Raji (cell line): ENCODE results near the gene PPP2R2D.

ENCODE experiments used
- POLR2A ChIP-seq: IDR thresholded peaks from 2 replicates; pipeline ENCODE4 v1.6.1; 2011; ENCODE audit warnings: low read depth, low read length, control low read depth; ENCODE audit not compliant: insufficient read depth

The PPP2R2D gene

DNA sequence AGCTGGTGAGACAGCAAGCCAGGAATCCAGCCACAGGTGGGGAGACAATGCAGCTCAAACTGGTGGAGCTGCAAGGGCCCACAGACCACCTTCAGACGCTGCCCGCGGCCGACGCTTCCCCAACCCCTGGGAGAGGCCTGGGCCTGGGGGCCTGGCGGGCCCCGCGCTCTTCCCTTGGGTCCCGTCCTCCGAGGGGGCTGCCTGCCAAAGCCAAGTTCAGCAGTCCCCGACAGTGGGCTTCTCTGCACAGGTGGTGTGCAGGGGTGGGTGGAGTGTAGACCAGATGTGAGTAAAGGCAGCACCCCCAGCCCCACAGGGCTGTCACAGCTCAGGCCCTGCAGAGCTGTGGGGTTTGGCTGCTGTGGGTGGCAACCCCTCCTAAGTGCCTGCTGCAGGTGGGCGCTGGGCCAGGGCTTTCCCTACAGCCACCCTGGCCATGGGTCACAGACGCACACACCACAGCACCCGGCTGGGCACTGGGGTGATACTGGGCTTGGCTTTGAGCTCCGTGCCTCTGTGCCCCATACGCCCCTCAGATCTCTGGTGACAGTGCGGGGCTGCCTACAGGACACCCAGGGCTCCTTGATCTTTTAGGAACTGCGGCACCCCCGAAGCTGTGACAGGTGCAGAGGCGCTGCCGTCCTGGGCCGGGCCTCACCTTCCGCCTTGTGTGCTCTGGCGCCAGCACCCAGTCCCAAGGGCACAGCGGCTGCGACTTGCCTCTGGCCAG lies 60.4 kb downstream of the PPP2R2D start:
- TF ChIP-seq POLR2A = no peak

DNA sequence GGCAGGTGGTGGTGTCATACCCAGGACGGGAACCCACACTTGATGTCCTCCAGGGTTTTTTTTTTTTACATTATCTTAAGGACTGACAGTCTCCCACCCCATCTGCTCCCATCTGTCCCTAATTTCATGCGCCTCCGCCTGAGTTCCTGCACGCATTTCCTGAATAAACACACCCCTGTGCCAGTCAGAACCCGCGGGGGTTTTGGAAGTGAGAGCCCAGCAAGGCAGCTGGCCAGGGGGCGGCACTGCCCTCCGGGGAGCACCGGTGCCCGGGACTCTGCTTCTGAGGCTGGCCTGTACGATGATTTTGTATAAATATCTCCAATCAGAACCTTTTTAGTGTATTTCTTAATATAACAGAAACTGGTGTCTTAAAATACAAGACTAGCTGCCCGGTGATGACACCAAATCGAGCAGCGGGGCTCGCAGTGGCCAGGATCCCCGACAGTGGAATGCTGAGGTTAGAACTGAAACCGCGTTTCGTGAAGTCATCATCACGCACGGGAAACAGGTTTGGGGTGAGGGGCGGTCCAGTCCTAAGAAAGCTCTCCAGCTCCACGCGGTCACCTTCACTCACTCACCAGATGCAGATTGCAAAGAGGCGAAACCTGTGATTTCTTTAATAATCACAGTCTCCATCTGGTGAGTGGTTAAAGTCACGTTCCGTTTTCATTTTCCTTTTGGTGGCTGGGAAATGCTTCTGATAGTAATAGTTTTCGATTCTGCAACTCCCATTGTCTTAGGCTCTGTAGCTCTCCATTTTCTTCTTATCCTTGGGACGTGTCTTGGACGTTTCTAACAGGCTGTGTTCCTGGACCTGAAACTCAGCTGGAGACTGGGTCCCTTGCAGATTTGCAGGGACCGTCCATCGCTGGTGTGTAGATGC lies 61.2 kb downstream of the PPP2R2D start:
- no peak for TF ChIP-seq POLR2A

DNA sequence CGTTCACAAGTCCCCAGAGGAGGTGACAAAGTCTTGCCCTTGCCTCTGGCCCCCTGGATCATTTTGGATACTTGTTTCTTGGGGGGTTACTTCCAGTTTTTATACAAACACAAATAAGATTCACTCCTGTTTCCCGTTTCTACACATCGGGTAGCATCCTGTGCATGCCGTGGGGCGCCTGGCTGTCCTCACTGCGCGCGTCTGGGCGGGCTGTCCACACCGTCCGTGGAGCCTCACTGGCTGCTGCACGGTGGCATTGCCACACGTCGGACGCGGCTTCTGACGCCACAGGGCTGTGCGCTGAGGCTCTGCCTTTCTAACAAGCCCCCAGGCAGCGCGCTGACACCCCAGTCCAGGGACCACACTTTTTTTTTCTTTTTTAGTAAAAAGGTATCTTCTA lies 62.5 kb downstream of the PPP2R2D start:
- no peak for TF ChIP-seq POLR2A

DNA sequence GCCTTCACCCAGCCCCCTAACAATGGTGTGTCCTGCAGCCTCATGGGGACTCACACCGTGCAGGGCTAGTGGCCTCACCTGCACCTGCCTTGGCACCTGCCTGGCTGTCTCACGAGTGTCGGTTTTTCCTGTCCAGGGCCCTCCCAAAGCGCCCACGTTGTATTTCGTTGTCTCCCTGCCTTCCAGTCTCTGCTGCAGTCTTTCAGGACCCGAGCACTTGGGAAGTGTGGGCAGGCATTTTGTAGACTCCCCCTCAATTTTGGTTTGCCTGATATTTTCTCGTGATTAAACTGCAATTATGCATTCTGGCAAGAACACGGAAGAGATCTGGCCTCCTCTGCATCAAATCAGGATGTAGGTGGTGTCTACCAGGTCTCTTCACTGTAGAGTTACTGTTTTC lies 63.0 kb downstream of the PPP2R2D start:
- no peak for TF ChIP-seq POLR2A

DNA sequence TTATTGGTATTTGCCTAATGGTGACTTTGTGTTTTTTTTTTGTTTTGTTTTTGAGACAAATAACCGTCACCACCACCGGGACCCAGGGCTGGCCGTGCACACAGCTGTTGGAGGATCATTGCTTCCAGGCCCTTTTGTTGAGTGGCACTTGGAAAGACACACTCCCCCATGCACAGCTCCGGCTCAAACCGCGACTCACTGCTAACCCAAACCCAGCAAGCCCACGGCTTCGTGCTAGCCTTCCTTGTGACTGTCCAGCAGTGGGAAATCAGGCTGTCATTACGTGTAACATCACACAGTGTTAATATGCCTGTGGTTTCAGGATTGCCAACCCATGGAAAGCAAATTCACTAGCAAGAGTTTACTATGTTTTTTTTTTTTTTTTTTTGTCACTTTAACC lies 63.5 kb downstream of the PPP2R2D start:
- TF ChIP-seq POLR2A = no peak

DNA sequence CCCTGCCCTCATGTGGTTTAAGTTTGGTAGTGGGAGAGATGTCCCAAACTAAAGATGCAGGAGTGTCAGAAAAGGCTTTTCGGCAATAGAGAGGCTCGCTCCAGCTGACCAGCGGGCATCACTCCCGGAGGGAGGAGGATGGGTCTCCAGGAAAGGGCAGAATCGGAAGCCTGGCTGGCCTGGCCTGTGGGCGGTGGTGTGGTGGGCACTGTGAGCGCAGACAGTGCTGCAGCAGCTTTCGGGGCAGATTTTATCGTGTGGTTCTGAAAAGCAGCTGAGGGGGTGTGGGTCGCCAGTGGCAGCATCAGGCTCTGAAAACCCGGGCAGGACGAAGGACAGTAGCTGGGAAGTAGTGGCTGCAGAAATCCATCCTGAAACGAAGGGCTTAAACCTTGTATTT lies 68.1 kb downstream of the PPP2R2D start:
- TF ChIP-seq POLR2A = no peak

DNA sequence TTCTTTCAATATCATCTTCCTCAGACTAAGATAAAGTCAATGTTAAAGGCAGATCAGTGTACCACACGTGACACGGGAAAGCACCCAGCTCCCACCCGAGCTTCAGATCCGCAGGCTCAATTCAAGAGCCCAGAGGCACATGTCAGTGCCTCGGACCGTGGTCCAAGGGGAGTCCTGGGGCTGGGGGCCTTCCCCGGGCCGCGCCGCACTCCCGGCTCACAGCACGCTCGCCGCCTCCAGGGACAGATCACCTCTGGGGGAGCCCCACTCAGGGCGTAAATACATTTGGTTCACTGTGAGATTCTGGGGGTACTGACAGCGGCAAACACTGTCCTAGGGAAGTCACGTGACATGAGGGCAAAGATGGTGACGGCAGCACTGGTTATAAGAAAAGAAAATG lies 70.1 kb downstream of the PPP2R2D start:
- TF ChIP-seq POLR2A = no peak

DNA sequence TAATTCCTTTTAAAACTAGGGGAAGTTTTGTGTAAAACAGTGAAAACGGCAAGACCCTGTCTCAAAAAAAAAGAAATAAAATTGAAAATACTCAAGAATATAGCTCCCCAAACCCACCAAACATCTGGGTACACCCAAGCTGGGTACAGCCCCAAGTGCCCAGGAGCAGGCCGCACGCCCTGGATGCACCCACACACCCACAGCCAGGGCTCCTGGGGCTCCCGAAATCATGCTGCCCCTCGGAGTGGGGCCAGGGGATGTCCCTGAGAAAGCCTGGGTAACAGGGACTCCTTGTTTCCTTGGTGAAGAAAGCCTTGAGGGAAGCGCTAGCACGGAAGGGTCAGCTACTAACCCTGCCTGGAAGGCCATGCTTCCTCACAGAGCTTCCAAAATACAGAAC lies 70.8 kb downstream of the PPP2R2D start:
- TF ChIP-seq POLR2A = no peak

DNA sequence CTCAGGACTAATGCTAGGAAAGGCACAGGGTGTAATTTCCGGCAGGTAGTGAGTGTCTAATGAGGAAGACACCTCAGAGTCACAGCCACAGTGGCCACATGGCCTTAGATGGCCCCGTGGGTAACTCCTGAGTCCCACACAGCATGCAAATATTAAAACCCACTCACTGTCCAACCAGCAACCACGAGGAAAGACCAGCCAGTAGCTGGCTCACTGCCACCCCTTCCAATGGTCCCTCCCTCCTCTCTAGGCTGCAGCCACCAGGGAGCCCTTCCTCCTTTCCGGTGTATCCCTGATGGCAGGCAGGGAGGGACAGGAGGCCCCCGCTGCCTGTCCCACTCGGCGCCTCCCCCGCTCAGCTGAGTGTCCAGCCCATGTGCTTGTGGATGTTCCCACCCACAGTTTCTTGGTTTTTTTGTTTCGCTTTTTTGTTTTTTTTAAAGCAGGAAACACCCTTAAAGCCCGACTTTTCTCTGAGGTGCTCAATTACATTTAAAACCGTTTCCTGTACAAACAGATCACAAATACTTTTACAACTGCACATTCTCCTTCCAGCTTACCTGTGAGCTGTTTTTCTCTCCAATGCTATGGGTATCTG lies 71.8 kb downstream of the PPP2R2D start:
- no peak for TF ChIP-seq POLR2A

DNA sequence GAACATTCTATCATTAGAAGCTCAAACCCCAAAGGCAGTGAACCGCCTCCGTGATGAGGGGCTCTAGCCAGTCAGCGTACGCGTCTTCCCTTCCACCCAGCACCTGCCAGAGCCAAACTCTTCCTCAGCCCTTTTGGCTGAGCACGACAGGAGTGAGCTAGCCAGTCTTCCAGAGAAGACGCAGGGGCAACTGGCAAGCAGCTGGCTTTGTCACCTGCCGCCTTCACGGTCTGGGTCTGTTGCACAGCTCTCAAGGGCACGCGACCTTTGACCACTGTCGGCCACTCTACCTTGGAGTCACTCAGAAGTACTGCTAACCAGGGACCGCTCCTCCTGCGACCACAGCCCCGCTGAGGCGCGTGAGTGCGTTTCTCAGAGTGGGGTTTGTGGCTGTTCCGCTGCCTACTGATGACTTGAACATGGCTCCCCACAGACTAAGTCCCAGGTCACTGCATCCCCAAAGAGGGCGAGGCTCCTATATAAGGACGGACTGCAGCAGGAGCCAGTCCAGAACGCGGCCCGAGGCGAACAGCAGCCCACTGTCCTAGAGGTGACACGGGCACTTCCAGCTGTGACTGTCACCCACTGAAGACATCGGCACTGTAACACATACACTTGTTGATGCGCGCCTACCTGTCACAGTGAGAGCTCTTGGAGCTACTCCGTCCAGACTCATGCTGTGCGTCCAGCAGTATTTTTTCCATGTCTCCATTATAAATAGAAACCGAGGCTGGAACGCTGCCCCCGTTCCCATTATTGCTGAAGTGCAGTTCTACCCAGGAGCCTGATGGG lies 72.5 kb downstream of the PPP2R2D start:
- TF ChIP-seq POLR2A = no peak

DNA sequence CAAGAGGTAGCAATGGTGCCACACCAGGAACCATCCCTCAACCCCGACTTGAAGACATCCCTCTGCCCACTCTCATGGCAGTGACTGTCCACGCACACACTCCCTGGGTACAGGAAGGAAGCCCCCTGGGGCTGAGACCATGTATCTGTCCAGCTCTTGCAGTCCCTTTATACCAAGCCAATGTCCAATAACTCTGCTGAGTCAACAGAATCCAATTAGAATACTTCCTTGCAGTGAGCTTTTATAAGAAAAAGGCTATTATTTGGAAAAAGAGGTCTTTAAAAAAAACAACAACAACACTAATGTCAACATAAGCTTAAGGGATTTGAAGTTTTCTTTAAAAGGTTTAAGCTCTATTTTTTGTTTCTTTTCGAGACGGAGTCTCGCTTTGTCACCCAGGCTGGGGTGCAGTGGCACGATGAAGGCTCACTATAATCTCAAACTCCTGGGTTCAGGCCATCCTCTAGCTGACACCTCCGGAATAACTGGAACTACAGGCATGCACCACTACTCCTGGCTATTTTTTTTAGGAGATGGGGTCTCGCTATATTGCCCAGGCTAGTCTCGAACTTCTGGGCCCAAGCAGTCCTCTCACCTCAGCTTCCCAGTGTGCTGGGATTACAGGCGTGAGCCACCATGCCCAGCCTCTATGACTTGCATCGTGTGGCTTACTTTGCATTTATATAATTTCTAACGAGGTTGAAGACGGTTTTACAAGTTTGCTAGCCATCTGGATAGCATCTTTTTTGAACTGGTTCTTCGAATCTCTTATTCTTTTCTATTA lies 73.4 kb downstream of the PPP2R2D start:
- no peak for TF ChIP-seq POLR2A

DNA sequence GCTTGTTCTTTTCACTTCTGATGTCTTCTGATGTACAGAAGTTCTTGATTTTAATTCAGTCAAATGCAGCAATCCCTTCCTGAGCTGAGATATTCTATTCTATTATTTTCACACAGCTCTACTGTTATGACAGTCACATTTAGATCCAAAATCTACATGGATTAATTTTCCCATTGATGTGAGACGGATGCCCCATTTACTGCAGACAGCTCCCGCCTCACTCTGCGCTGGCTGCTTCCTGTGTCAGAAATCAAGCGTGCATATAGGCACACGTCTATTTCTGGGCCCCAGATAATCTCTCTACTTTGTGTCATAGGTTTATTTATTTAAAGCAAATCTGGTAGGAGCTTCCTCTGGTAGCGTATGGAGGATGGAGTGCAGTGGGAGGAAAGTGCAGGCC lies 74.2 kb downstream of the PPP2R2D start:
- TF ChIP-seq POLR2A = no peak

DNA sequence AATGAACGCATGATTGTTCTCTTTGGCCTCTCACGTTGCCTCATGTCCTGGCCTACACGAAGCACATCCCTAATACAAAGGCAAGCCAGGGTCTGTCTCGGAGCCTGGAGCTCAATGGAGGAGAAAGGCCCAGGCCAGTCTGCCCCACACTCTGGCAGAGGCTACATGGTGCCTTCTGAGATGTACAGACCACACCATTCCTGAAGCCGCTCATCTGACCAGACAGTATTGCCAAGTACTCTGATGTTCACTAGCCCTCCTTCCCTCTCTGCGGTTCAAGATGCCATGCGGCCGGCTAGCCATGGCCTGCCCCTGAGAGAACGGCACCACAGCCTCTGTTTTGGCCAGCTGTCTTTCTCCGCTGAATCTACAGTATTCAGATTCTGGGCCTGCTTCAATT lies 75.0 kb downstream of the PPP2R2D start:
- no peak for TF ChIP-seq POLR2A

DNA sequence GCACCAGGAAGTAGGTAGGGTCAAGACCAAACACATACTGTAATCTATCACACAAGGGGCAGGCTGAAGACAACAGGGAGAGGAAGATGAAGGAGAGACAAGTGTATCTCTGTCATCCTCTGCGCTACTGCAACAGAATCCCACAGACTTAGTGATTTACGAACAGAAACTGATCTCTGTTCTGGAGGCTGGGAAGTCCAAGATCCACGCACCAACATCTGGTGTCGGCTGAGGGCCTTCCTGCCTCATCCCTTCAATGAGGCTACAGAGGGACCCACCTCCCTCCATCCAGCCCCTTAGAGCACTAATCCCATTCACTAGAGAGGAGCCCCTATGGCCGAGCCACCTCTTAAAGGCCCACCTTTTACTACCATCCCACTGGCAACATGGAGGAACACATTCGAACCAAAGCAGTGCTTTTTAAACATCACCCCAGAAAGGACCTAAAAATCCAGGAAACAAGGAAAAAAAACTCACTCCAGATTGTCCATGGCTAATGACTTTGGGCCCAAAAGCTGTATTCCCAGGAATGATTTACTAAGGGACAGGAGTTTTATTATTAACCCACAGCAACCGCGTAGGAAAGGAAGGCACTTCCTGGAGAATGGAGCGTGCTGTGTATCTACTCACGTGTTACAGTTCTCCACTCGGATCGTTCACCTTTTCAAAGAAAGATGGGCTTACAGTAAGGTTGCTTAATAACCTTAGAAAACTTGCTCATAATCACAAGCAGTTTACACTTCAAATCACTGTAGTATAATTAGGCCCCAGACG lies 76.7 kb downstream of the PPP2R2D start:
- TF ChIP-seq POLR2A = no peak
